Naive B cell (primary cell): ENCODE results near the gene FLT1. TPM values are rescaled to one million over a fixed set of nuclear protein-coding genes. Genes with fewer than 3 reads are reported as not detected.

Experiments
- ATAC-seq, 2 donors: fragments of 150-1000 bp; cut with Tn5 transposase; 2 replicates each; pipeline ENCODE4 v1.10.0; 2021; ENCODE audit warnings: low read depth in 2 of 2, mild to moderate bottlenecking in 2 of 2, moderate library complexity in 2 of 2
- DNase-seq: peaks from one replicate; pipeline ENCODE4 v3.0.0; 2022
- H3K27ac Mint-ChIP-seq, 6 donors: one replicate each; pipeline ENCODE4 v1.8.0; 2020 to 2022; ENCODE audit warnings: mild to moderate bottlenecking in 6 of 6, mixed read lengths in 6 of 6, moderate library complexity in 5 of 6, inconsistent platforms in 2 of 6
- H3K27me3 Mint-ChIP-seq, 3 donors: one replicate each; pipeline ENCODE4 v1.8.0; 2021 to 2022; ENCODE audit warnings: mixed read lengths in 3 of 3, mild to moderate bottlenecking in 1 of 3
- H3K36me3 Mint-ChIP-seq, 2 donors: one replicate each; pipeline ENCODE4 v1.8.0; 2020 to 2022; ENCODE audit warnings: mixed read lengths in 2 of 2, inconsistent platforms in 1 of 2, mild to moderate bottlenecking in 1 of 2
- H3K4me1 Mint-ChIP-seq, 3 donors: one replicate each; pipeline ENCODE4 v1.8.0; 2020 to 2022; ENCODE audit warnings: mixed read lengths in 3 of 3, inconsistent platforms in 1 of 3, mild to moderate bottlenecking in 1 of 3, moderate library complexity in 1 of 3
- H3K4me3 Mint-ChIP-seq, 8 donors: one replicate each; pipeline ENCODE4 v1.8.0; 2020 to 2022; ENCODE audit warnings: mild to moderate bottlenecking in 8 of 8, mixed read lengths in 8 of 8, moderate library complexity in 8 of 8, inconsistent platforms in 2 of 8
- H3K9me3 Mint-ChIP-seq, 7 donors: one replicate each; pipeline ENCODE4 v1.8.0; 2020 to 2022; ENCODE audit warnings: mixed read lengths in 7 of 7, mild to moderate bottlenecking in 5 of 7, inconsistent platforms in 2 of 7, moderate library complexity in 1 of 7
- polyA plus RNA-seq, 6 donors: library from polyadenylated mRNA; unstranded; fragments of 300-500 nt; fragmentation: Illumina TruSeq; gene quantifications; one replicate each; pipeline ENCODE4 v1.2.3, GENCODE V29; 2021; ENCODE audit warnings: low read depth in 6 of 6

Gene FLT1
- polyA plus RNA-seq, 6 donors from 2014 or later, result 1.3 to 4.2 (median 3.7) TPM

- ATAC-seq (no peak), DNase-seq (no peak)
- Mint-ChIP-seq H3K4me3 (no peak overlapping the region), H3K4me1 (peaks cover 0 to 9% (median 0%) of the 10 kb centered on the region in 3 donors), H3K9me3 (peaks cover 0 to 4% (median 0%) of the 10 kb centered on the region in 7 donors), H3K27me3 (peaks cover 0 to 4% (median 0%) of the 10 kb centered on the region in 3 donors), H3K36me3 (no peaks in the 10 kb centered on the region), H3K27ac (peak overlapping the region in 1 of 6 donors; percentile 44)
These were observed 35.0 kb downstream of the FLT1 start for GRCh38 chr13:28459911-28460310.

GRCh38 chr13:28458608-28459007, 36.3 kb downstream of the FLT1 start:
- DNase-seq, result no peak
- ATAC-seq, result no peak
- Mint-ChIP-seq H3K9me3 (peaks cover 0 to 4% (median 0%) of the 10 kb centered on the region in 7 donors), H3K27me3 (peaks cover 0 to 8% (median 0%) of the 10 kb centered on the region in 3 donors), H3K36me3 (no peaks in the 10 kb centered on the region), H3K4me3 (no peak overlapping the region), H3K4me1 (peaks cover 0 to 9% (median 0%) of the 10 kb centered on the region in 3 donors), H3K27ac (no peak overlapping the region)

GRCh38 chr13:28458051-28458450, 36.9 kb downstream of the FLT1 start:
- peaks cover 0 to 9% (median 0%) of the 10 kb centered on the region in 3 donors for H3K4me1 Mint-ChIP-seq

GRCh38 chr13:28457521-28457920, 37.4 kb downstream of the FLT1 start:
- Mint-ChIP-seq H3K27ac (peak overlapping the region in 1 of 6 donors; percentile 49), H3K4me1 (peaks cover 0 to 9% (median 0%) of the 10 kb centered on the region in 3 donors), H3K27me3 (peaks cover 0 to 8% (median 7%) of the 10 kb centered on the region in 3 donors), H3K36me3 (no peaks in the 10 kb centered on the region), H3K4me3 (no peak overlapping the region), H3K9me3 (peaks cover 0 to 4% (median 0%) of the 10 kb centered on the region in 7 donors)
- no peak for DNase-seq
- no peak for ATAC-seq

More at GRCh38 chr13:28458051-28458450, 36.9 kb downstream of the FLT1 start:
- H3K36me3 Mint-ChIP-seq, result no peaks in the 10 kb centered on the region
- H3K9me3 Mint-ChIP-seq, result peaks cover 0 to 4% (median 0%) of the 10 kb centered on the region in 7 donors
- peaks cover 0 to 8% (median 3%) of the 10 kb centered on the region in 3 donors for H3K27me3 Mint-ChIP-seq
- DNase-seq (no peak), ATAC-seq (no peak)
- H3K4me3 Mint-ChIP-seq, result no peak overlapping the region
- H3K27ac Mint-ChIP-seq, result no peak overlapping the region

GRCh38 chr13:28455580-28456194, 39.2 kb downstream of the FLT1 start:
- peaks cover 0 to 12% (median 7%) of the 10 kb centered on the region in 3 donors for H3K27me3 Mint-ChIP-seq
- peaks cover 0 to 9% (median 0%) of the 10 kb centered on the region in 3 donors for H3K4me1 Mint-ChIP-seq
- H3K27ac Mint-ChIP-seq, result no peak overlapping the region
- ATAC-seq (no peak), DNase-seq (no peak)
- no peak overlapping the region for H3K4me3 Mint-ChIP-seq
- H3K36me3 Mint-ChIP-seq, result no peaks in the 10 kb centered on the region
- peaks cover 0 to 4% (median 0%) of the 10 kb centered on the region in 7 donors for H3K9me3 Mint-ChIP-seq

- H3K27ac Mint-ChIP-seq, result peak overlapping the region in 1 of 6 donors; percentile 79
- ATAC-seq (no peak), DNase-seq (no peak)
- H3K27me3 Mint-ChIP-seq, result peaks cover 0 to 23% (median 7%) of the 10 kb centered on the region in 3 donors
- no peak overlapping the region for H3K4me3 Mint-ChIP-seq
- H3K9me3 Mint-ChIP-seq, result peaks cover 0 to 13% (median 6%) of the 10 kb centered on the region in 7 donors
- H3K4me1 Mint-ChIP-seq, result peaks cover 0 to 9% (median 0%) of the 10 kb centered on the region in 3 donors
- H3K36me3 Mint-ChIP-seq, result no peaks in the 10 kb centered on the region
These were observed 42.2 kb downstream of the FLT1 start for GRCh38 chr13:28452755-28453154.

GRCh38 chr13:28451482-28452217, 43.3 kb downstream of the FLT1 start:
- peaks cover 0 to 23% (median 7%) of the 10 kb centered on the region in 3 donors for H3K27me3 Mint-ChIP-seq
- H3K27ac Mint-ChIP-seq, result no peak overlapping the region
- peaks cover 0 to 20% (median 9%) of the 10 kb centered on the region in 7 donors for H3K9me3 Mint-ChIP-seq
- no peaks in the 10 kb centered on the region for H3K36me3 Mint-ChIP-seq
- no peak overlapping the region for H3K4me3 Mint-ChIP-seq
- ATAC-seq, result no peak
- no peak for DNase-seq
- no peaks in the 10 kb centered on the region for H3K4me1 Mint-ChIP-seq

GRCh38 chr13:28449826-28450773, 44.8 kb downstream of the FLT1 start:
- no peaks in the 10 kb centered on the region for H3K4me1 Mint-ChIP-seq
- H3K4me3 Mint-ChIP-seq, result peak overlapping the region in 1 of 8 donors; percentile 1
- H3K36me3 Mint-ChIP-seq, result no peaks in the 10 kb centered on the region
- ATAC-seq, result no peak
- H3K27me3 Mint-ChIP-seq, result peaks cover 0 to 21% (median 7%) of the 10 kb centered on the region in 3 donors
- peaks cover 4 to 28% (median 12%) of the 10 kb centered on the region in 7 donors for H3K9me3 Mint-ChIP-seq
- no peak overlapping the region for H3K27ac Mint-ChIP-seq
- DNase-seq, result no peak

GRCh38 chr13:28448651-28449358, 46.1 kb downstream of the FLT1 start:
- Mint-ChIP-seq H3K27ac (no peak overlapping the region), H3K9me3 (peaks cover 7 to 33% (median 19%) of the 10 kb centered on the region in 7 donors), H3K27me3 (peaks cover 0 to 15% (median 7%) of the 10 kb centered on the region in 3 donors), H3K4me1 (no peaks in the 10 kb centered on the region), H3K36me3 (peaks cover 0 to 4% of the 10 kb centered on the region in 2 donors), H3K4me3 (no peak overlapping the region)
- DNase-seq (no peak), ATAC-seq (no peak)

- H3K4me3 Mint-ChIP-seq, result no peak overlapping the region
- ATAC-seq, result no peak
- no peak overlapping the region for H3K27ac Mint-ChIP-seq
- peaks cover 0 to 12% of the 10 kb centered on the region in 2 donors for H3K36me3 Mint-ChIP-seq
- H3K27me3 Mint-ChIP-seq, result peaks cover 0 to 15% (median 3%) of the 10 kb centered on the region in 3 donors
- DNase-seq, result no peak
- no peaks in the 10 kb centered on the region for H3K4me1 Mint-ChIP-seq
- H3K9me3 Mint-ChIP-seq, result peaks cover 9 to 41% (median 23%) of the 10 kb centered on the region in 7 donors
These were observed 46.9 kb downstream of the FLT1 start for GRCh38 chr13:28447989-28448388.

- Mint-ChIP-seq H3K9me3 (peaks cover 9 to 48% (median 24%) of the 10 kb centered on the region in 7 donors), H3K4me1 (no peaks in the 10 kb centered on the region), H3K4me3 (no peak overlapping the region), H3K36me3 (peaks cover 0 to 12% of the 10 kb centered on the region in 2 donors), H3K27ac (no peak overlapping the region), H3K27me3 (peaks cover 0 to 19% (median 0%) of the 10 kb centered on the region in 3 donors)
- DNase-seq (no peak), ATAC-seq (no peak)
These were observed 47.7 kb downstream of the FLT1 start for GRCh38 chr13:28447206-28447605.

- Mint-ChIP-seq H3K27me3 (peaks cover 0 to 17% (median 10%) of the 10 kb centered on the region in 3 donors), H3K4me1 (no peaks in the 10 kb centered on the region), H3K9me3 (peaks cover 11 to 42% (median 21%) of the 10 kb centered on the region in 7 donors), H3K36me3 (peaks cover 4 to 19% of the 10 kb centered on the region in 2 donors), H3K4me3 (no peak overlapping the region), H3K27ac (no peak overlapping the region)
- ATAC-seq (no peak), DNase-seq (no peak)
These were observed 52.1 kb downstream of the FLT1 start for GRCh38 chr13:28442839-28443238.
